ACC112 (cell line): ENCODE measurements around the gene BET1L.
"Not testable (repeated sequence)": the region's sequence is repeated elsewhere in the genome, so short reads cannot be mapped to it uniquely, and the experiment has no call there.

ENCODE experiments used
- H2AFZ ChIP-seq: fragments of 200-600 bp; sonication (generic); one replicate; pipeline ENCODE4 v1.6.0; 2017; ENCODE audit warnings: antibody characterized with exemption, low read length; ENCODE audit not compliant: unreplicated experiment
- H3K27ac ChIP-seq: fragments of 200-600 bp; sonication (generic); 2 replicates; pipeline ENCODE4 v1.5.1; 2014; ENCODE audit warnings: low read depth, mild to moderate bottlenecking, antibody characterized with exemption, low read length, moderate library complexity
- H3K27me3 ChIP-seq: fragments of 200-600 bp; sonication (generic); 2 replicates; pipeline ENCODE4 v1.6.1; 2014; ENCODE audit warnings: mild to moderate bottlenecking, antibody characterized with exemption, low read length, moderate library complexity, mixed read lengths; ENCODE audit not compliant: insufficient read depth
- H3K36me3 ChIP-seq: fragments of 200-600 bp; sonication (generic); 2 replicates; pipeline ENCODE4 v1.6.1; 2016; ENCODE audit warnings: mild to moderate bottlenecking, antibody characterized with exemption, low read length, moderate library complexity, mixed read lengths; ENCODE audit not compliant: insufficient read depth
- H3K4me1 ChIP-seq: fragments of 200-600 bp; sonication (generic); one replicate; pipeline ENCODE4 v1.6.1; 2016; ENCODE audit warnings: low read length, mixed read lengths; ENCODE audit not compliant: insufficient read depth, unreplicated experiment, control insufficient read depth
- H3K4me3 ChIP-seq: fragments of 200-600 bp; sonication (generic); 2 replicates; pipeline ENCODE4 v1.5.1; 2014; ENCODE audit warnings: mild to moderate bottlenecking, low read depth, low read length
- H3K79me2 ChIP-seq: fragments of 200-600 bp; sonication (generic); one replicate; pipeline ENCODE4 v1.6.0; 2016; ENCODE audit warnings: low read length; ENCODE audit not compliant: control insufficient read depth, unreplicated experiment, insufficient read depth

BET1L gene

DNA sequence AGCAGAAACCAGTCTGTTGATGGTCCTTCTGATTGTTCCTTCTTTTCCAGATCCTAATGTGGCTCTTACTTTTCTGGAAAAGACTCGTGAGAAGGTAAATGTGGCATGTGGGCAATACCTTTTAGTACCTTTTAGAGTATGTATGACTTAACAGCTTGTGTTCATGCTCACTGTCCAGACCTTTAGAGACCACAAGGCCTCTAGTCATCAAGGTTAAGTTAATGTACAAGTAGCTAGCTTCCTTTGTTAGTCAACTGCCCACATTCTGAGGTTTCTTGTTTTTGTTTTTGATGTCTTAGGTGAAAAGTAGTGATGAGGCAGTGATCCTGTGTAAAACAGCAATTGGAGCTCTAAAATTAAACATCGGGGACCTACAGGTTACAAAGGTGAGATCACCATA, 37.2 kb upstream of the BET1L start:
- Histone ChIP-seq H3K27ac (no peak overlapping the region), H3K36me3 (peaks cover 15% of the 10 kb centered on the region), H3K79me2 (peaks cover 21% of the 10 kb centered on the region)

DNA sequence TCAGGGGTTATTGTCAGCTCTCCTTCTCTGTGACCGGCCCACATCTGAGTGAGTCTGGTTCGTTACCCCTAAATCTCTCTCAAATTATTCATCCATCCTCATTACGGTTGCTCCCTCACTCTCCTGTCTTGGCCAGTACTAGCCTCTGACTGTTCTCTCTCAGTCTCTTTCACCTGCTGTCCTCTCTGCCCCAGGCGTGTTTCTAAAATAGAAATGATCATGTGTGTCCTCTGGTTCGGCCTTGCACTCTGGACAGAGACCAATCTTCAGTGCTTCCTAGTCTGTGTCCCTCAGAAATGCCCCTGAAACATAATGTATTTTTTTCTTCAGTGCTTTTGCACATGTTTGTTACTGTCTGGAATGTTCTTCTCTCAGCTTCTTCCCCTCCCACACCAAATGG, 34.4 kb upstream of the BET1L start:
- H3K79me2 ChIP-seq = peaks cover 47% of the 10 kb centered on the region
- no peak overlapping the region for H3K27ac ChIP-seq
- no peaks in the 10 kb centered on the region for H3K27me3 ChIP-seq
- no peak overlapping the region for H3K4me3 ChIP-seq
- H2AFZ ChIP-seq = no peak overlapping the region
- peaks cover 7% of the 10 kb centered on the region; the same call in 1 of the 2 replicates for H3K36me3 ChIP-seq
- peaks cover 13% of the 10 kb centered on the region for H3K4me1 ChIP-seq

More for the DNA sequence above, 37.2 kb upstream of the BET1L start:
- Histone ChIP-seq H3K4me3 (no peak overlapping the region), H3K4me1 (no peaks in the 10 kb centered on the region), H2AFZ (no peak overlapping the region), H3K27me3 (no peaks in the 10 kb centered on the region)

DNA sequence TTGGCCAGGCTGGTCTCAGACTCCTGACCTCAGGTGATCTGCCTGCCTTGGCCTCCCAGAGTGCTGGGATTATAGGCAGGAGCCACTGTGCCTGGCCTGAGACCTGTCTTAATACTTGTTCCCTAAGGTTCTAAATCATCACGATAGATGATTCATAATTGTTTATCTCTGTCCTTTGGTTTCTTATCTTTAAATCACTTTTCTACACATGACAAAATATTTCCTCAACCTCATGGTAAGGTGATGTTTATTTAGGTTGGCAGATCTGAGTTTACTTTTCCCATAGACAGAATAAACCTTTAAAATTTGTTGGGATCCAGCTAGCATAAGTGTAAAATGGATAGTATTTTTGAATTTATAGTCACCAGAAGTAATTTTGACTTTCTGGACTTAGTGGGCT, 33.1 kb upstream of the BET1L start:
- peaks cover 7% of the 10 kb centered on the region; the same call in 1 of the 2 replicates for H3K36me3 ChIP-seq
- peaks cover 13% of the 10 kb centered on the region for H3K4me1 ChIP-seq
- H3K4me3 ChIP-seq = no peak overlapping the region
- H3K27me3 ChIP-seq = no peaks in the 10 kb centered on the region
- H3K79me2 ChIP-seq = peaks cover 48% of the 10 kb centered on the region
- H3K27ac ChIP-seq = no peak overlapping the region
- H2AFZ ChIP-seq = no peak overlapping the region

DNA sequence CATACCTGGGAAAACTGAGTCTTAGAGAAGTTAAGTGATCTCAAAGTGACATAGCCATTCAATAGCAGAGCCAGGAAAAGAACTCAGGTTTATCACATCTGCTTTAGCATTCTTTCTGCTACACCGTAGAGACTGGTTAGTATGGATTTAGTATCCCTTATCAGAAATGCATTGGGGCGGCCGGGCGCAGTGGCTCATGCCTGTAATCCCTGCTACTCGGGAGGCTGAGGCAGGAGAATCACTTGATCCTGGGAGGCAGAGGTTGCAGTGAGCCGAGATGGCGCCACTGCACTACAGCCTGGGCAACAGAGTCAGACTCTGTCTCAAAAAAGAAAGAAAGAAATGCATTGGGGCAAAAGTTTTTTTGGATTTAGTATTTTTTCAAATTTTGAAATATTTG, 31.1 kb upstream of the BET1L start:
- not testable (repeated sequence) for H3K27ac ChIP-seq, H2AFZ ChIP-seq, H3K36me3 ChIP-seq, H3K27me3 ChIP-seq
- Histone ChIP-seq H3K4me1 (peaks cover 13% of the 10 kb centered on the region), H3K4me3 (peak overlapping the region; percentile 92), H3K79me2 (peaks cover 56% of the 10 kb centered on the region)

DNA sequence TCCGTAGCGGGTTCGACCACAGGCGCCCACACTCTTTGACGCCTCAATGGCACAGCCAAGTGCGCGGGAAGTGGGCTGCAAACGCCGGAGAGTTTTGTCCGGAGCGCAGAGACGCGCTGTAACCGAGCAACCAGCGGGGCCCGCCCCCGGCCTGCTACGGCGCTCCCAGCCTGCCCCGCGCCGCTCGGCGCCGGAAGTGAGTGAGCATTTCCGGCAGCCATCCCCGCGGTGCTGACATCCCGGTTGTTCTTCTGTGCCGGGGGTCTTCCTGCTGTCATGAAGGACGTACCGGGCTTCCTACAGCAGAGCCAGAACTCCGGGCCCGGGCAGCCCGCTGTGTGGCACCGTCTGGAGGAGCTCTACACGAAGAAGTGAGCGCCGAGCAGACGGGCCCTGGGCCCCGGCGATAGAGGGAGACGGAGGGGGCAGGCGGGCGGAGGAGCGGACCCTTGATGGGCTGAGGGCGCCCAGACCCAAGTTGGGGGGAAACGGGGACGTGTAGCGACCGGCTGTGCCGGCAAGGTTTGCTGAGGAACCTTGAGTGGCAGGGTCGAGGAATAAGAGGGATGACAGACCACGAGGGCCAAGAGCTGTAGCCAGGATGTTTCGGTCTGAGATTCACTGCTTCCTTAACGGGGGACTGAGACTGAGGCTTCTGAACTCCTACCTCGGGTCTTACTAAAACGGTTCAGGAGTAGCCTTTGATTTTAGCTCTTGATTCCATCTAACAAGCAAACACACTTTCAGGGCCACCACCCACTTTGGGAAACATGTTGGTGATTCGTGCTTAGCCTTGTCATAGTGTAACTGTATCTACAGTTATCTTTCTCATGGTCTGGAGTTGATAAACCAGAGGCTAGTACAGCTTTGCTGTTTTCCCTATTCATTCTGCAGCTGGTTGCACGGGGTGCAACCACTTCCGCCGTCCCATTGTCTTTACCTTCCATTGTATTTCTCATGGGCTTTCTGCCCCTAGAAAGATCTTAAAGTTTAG, 29.9 kb upstream of the BET1L start, which contains the start of gene PSMD13:
PSMD13 (plus strand) TSS at position 203 of the 994 bp plus-strand sequence; CDS start at position 277, 74 bp downstream.
- Histone ChIP-seq H3K27ac (peak within 1 kb of the TSS; percentile 92), H3K27me3 (no peaks in the 10 kb centered on the region), H3K4me3 (peak within 1 kb of the TSS; percentile 92), H3K79me2 (peaks cover 56% of the 10 kb centered on the region), H2AFZ (peak within 1 kb of the TSS; percentile 96), H3K36me3 (0 out of 2 replicates have a peak, but pooled peaks cover 5% of the 10 kb centered on the region), H3K4me1 (peaks cover 13% of the 10 kb centered on the region)

DNA sequence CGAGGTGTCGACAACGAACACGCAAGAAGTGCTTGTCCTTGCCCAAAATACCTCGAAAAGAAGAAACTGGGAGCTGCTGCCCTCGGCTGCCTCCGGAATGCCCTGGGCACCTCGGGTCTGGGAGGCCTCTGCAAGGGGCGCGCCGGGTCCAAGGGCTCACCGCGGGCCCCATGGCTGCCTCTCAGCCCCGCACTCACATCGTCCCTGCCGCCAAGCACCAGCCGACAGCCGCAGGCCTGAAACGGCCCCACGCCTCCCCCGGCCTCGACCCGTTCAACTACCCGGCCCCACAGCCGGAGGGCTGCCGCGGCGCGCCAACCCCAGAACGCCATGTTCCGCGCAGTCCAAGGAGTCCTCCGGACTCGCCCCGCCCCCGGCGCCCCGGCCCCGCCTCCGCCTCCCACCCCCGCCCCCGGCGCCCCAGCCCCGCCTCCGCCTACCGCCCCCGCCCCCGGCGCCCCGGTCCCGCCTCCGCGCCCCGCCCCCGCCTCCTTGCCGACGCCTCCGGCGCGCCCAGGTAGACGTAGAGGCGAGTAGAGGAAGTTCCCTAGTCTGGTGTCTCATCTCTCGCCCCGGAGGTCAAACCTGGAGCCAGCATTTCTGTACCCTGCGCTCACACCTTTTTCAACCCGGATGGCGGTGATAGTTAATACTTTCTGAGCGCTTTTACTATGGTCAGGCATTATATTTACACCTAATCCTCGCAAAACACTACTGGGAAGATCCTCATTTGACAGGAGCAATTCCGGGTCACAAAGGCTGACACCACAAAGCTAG, 29.0 kb upstream of the BET1L start, which contains the start of gene SIRT3:
SIRT3 (minus strand) TSS at position 346 of the 777 bp plus-strand sequence; CDS start at position 332, 14 bp downstream.
- Histone ChIP-seq H3K79me2 (peaks cover 52% of the 10 kb centered on the region), H3K4me3 (peak within 1 kb of the TSS; percentile 92), H3K36me3 (0 out of 2 replicates have a peak, but pooled peaks cover 5% of the 10 kb centered on the region), H3K4me1 (peaks cover 13% of the 10 kb centered on the region), H3K27ac (peak within 1 kb of the TSS; percentile 92), H3K27me3 (no peaks in the 10 kb centered on the region), H2AFZ (peak within 1 kb of the TSS; percentile 96)

DNA sequence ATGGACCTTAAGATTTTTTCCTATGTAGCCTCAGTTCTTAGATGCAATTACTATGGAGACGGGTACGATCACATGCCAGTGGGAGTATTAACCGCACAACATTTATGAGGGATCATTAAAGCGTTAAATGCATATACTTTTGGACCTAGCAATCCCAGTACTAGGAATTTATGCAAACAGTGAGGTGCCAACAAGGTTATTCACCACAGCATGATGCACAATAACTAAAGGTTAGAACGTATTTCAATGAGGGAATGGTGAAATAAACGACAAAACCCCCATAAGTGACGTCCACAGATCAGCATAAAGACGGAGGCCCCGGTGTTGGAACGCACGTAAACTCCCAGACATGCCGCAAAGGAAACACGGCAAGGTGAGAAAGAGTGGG, 28.4 kb upstream of the BET1L start:
- no peaks in the 10 kb centered on the region for H3K27me3 ChIP-seq
- peaks cover 13% of the 10 kb centered on the region for H3K4me1 ChIP-seq
- H3K36me3 ChIP-seq = 0 out of 2 replicates have a peak, but pooled peaks cover 5% of the 10 kb centered on the region
- peak overlapping the region; percentile 49 for H3K27ac ChIP-seq
- peak overlapping the region; percentile 96 for H2AFZ ChIP-seq
- peak overlapping the region; percentile 92 for H3K4me3 ChIP-seq
- peaks cover 50% of the 10 kb centered on the region for H3K79me2 ChIP-seq

DNA sequence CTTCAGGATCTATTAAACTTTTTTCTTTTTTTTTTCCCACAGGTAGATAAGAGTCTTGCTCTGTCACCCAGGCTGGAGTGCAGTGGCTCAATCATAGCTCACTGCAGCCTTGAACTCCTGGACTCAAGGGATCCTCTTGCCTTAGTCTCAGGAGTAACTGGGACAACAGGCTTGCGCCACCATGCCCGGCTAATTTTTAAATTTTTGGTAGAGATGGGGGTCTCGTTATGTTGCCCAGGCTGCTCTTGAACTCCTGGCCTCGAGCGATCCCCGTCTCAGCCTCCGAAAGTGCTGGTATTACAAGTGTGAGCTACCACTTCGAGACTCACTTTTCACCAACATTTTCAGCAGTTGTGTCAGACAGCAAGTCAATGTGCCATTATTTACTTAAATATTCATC, 28.0 kb upstream of the BET1L start:
- Histone ChIP-seq H3K4me1 (peaks cover 13% of the 10 kb centered on the region), H3K79me2 (peaks cover 47% of the 10 kb centered on the region), H3K27ac (peak overlapping the region; percentile 49; the same call in 1 of the 2 replicates)

DNA sequence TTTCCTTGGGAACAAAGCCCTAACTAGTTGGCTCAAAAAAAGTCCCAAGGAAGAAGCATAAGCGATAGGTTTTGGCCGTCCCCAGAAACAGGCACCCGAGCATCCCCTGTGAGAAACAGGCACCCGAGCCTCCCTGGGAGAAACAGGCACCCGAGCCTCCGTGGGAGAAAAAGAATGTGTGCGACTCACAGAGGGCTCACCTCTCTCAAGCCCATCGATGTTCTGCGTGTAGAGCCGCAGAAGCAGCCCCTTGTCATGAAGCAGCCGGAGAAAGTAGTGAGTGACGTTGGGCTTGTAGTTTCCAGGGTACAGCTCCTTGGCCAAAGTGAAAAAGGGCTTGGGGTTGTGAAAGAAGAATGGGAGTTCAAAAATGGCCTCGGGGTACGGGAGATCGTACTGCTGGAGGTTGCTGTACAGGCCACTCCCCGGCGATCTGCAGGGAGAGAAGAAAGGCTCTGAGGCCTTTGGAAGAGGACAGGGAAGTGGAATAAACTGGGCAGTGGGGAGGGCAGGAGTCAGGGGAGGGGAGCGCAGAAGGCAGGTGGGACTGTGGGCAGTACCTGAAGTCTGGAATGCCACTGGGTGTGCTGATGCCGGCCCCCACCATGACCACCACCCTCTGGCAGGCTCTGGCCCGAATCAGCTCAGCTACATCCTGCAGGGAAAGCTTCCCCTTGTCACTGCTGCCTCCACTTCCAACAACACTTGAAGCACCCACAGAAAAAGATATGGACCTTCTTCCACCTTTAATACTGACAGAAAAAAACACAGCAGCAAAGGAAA, 25.8 kb upstream of the BET1L start:
- H3K27me3 ChIP-seq = no peaks in the 10 kb centered on the region
- H3K4me1 ChIP-seq = peaks cover 4% of the 10 kb centered on the region
- no peak overlapping the region for H2AFZ ChIP-seq
- H3K79me2 ChIP-seq = peaks cover 30% of the 10 kb centered on the region
- no peak overlapping the region for H3K27ac ChIP-seq
- peaks cover 7% of the 10 kb centered on the region; the same call in 1 of the 2 replicates for H3K36me3 ChIP-seq
- H3K4me3 ChIP-seq = no peak overlapping the region

More for the DNA sequence above, 28.0 kb upstream of the BET1L start:
- Histone ChIP-seq H3K4me3 (peak overlapping the region; percentile 92), H3K27me3 (no peaks in the 10 kb centered on the region), H2AFZ (peak overlapping the region; percentile 96), H3K36me3 (0 out of 2 replicates have a peak, but pooled peaks cover 5% of the 10 kb centered on the region)
